ENCODE data around the gene CDK14.
"Not testable (repeated sequence)": the region's sequence is repeated elsewhere in the genome, so short reads cannot be mapped to it uniquely, and the experiment has no call there.

Gene CDK14

GRCh38 chr7:90766814-90767564 is 170.9 kb downstream of the CDK14 start:
- no peak for DNase-seq (ENCODE audit: low read depth, low spot score)
- no peak overlapping the region for H3K27ac ChIP-seq

GRCh38 chr7:90768301-90768700 is 172.2 kb downstream of the CDK14 start:
- H3K9me3 ChIP-seq (ENCODE audit: low read depth, low read length) = no peaks in the 10 kb centered on the region; the same call in 1 of the 2 replicates
- no peak overlapping the region for H3K27ac ChIP-seq
- TF ChIP-seq POLR2AphosphoS5 (IDR thresholded peaks at IDR 0.05; ENCODE audit: borderline replicate concordance, low read depth, low read length) (no peak), FOXP2 (optimal IDR thresholded peaks at IDR 0.05; ENCODE audit: control extremely low read depth, extremely low read length, insufficient read depth) (no peak), EZH2 (IDR thresholded peaks at IDR 0.05) (no peak)
- H3K4me3 ChIP-seq = no peak overlapping the region
- H3K9ac ChIP-seq (ENCODE audit: insufficient read length) = no peak overlapping the region
- peaks cover 26% of the 10 kb centered on the region for H3K36me3 ChIP-seq (ENCODE audit: insufficient read depth, low read length)
- no peak for DNase-seq (ENCODE audit: low read depth, low spot score)

More at GRCh38 chr7:90766814-90767564, 170.9 kb downstream of the CDK14 start:
- Histone ChIP-seq H3K9me3 (ENCODE audit: low read depth, low read length) (no peaks in the 10 kb centered on the region; the same call in 1 of the 2 replicates), H3K4me3 (no peak overlapping the region), H3K36me3 (ENCODE audit: insufficient read depth, low read length) (peaks cover 24% of the 10 kb centered on the region), H3K9ac (ENCODE audit: insufficient read length) (no peak overlapping the region)
- no peak for TF ChIP-seq POLR2AphosphoS5 (IDR thresholded peaks at IDR 0.05; ENCODE audit: borderline replicate concordance, low read depth, low read length)
- no peak for TF ChIP-seq FOXP2 (optimal IDR thresholded peaks at IDR 0.05; ENCODE audit: control extremely low read depth, extremely low read length, insufficient read depth)

GRCh38 chr7:90769036-90769435 is 172.9 kb downstream of the CDK14 start:
- H3K36me3 ChIP-seq (ENCODE audit: insufficient read depth, low read length) = peaks cover 26% of the 10 kb centered on the region
- H3K27ac ChIP-seq = no peak overlapping the region
- H3K9me3 ChIP-seq (ENCODE audit: low read depth, low read length) = no peaks in the 10 kb centered on the region; the same call in 1 of the 2 replicates
- no peak for DNase-seq (ENCODE audit: low read depth, low spot score)
- H3K4me3 ChIP-seq = no peak overlapping the region
- no peak overlapping the region for H3K9ac ChIP-seq (ENCODE audit: insufficient read length)
- no peak for TF ChIP-seq EZH2 (IDR thresholded peaks at IDR 0.05)
- TF ChIP-seq POLR2AphosphoS5 (IDR thresholded peaks at IDR 0.05; ENCODE audit: borderline replicate concordance, low read depth, low read length) = no peak
- TF ChIP-seq FOXP2 (optimal IDR thresholded peaks at IDR 0.05; ENCODE audit: control extremely low read depth, extremely low read length, insufficient read depth) = no peak

DNA sequence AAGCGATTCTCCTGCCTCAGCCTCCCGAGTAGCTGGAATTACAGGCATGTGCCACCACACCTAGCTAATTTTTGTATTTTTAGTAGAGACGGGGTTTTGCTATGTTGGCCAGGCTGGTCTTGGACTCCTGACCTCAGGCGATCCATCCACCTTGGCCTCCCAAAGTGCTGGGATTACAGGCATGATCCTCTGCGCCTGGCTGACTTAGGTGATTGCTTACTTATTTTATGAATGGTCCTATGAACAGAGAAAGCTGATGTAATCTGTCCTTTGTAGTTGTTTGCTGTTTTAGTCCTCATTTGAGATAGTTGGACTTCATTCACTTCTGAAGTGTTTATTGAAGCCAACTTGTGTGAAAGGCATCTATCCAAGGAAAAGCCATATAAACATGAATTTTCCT is 173.4 kb downstream of the CDK14 start:
- not testable (repeated sequence) for H3K4me3 ChIP-seq; H3K9ac ChIP-seq (ENCODE audit: insufficient read length); H3K27ac ChIP-seq; H3K9me3 ChIP-seq (ENCODE audit: low read depth, low read length); DNase-seq (ENCODE audit: low read depth, low spot score)
- peaks cover 26% of the 10 kb centered on the region for H3K36me3 ChIP-seq (ENCODE audit: insufficient read depth, low read length)

GRCh38 chr7:90771281-90771680 is 175.2 kb downstream of the CDK14 start:
- no peak overlapping the region for H3K9ac ChIP-seq (ENCODE audit: insufficient read length)
- TF ChIP-seq EZH2 (IDR thresholded peaks at IDR 0.05) = no peak
- no peak for TF ChIP-seq FOXP2 (optimal IDR thresholded peaks at IDR 0.05; ENCODE audit: control extremely low read depth, extremely low read length, insufficient read depth)
- TF ChIP-seq POLR2AphosphoS5 (IDR thresholded peaks at IDR 0.05; ENCODE audit: borderline replicate concordance, low read depth, low read length) = no peak
- no peaks in the 10 kb centered on the region; the same call in 1 of the 2 replicates for H3K9me3 ChIP-seq (ENCODE audit: low read depth, low read length)
- H3K36me3 ChIP-seq (ENCODE audit: insufficient read depth, low read length) = peaks cover 26% of the 10 kb centered on the region
- no peak overlapping the region for H3K4me3 ChIP-seq
- no peak overlapping the region for H3K27ac ChIP-seq
- no peak for DNase-seq (ENCODE audit: low read depth, low spot score)

DNA sequence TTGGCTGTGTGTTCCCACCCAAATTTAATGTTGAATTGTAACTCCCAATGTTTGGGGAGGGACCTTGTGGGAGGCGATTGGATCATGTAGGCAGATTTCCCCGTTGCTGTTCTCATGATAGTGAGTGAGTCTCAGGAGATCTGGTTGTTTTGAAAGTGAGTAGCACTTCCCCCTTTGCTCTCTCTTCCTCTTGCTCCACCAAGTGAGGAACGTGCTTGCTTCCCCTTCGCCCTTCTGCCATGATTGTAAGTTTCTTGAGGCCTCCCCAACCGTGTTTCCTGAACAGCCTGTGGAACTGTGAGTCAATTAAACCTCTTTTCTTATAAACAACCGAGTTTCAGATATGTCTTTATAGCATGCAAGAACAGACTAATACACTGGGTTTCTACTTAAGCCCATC is 176.3 kb downstream of the CDK14 start:
- Histone ChIP-seq H3K36me3 (ENCODE audit: insufficient read depth, low read length) (peaks cover 30% of the 10 kb centered on the region), H3K9me3 (ENCODE audit: low read depth, low read length) (no peaks in the 10 kb centered on the region; the same call in 1 of the 2 replicates), H3K4me3 (no peak overlapping the region), H3K9ac (ENCODE audit: insufficient read length) (no peak overlapping the region), H3K27ac (no peak overlapping the region)
- no peak for DNase-seq (ENCODE audit: low read depth, low spot score)
- TF ChIP-seq EZH2 (IDR thresholded peaks at IDR 0.05) = no peak
- no peak for TF ChIP-seq FOXP2 (optimal IDR thresholded peaks at IDR 0.05; ENCODE audit: control extremely low read depth, extremely low read length, insufficient read depth)
- TF ChIP-seq POLR2AphosphoS5 (IDR thresholded peaks at IDR 0.05; ENCODE audit: borderline replicate concordance, low read depth, low read length) = no peak

DNA sequence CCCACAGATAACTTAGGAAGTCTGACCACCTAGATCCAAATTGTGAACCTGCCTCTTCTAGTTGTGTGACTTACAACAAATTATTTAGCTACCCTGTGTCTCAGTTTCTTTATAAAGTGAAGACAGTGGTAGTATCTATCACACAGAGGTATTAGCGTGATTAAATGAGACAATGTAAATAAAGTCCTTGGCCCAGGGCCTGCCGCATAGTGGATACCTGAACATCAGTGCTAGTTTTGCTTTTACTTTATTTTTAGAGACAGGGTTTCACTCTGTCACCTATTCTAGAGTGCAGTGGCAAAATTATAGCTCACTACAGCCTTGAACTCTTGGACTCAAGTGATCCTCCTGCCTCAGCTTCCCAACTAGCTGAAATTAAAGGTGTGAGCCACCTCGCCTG is 177.1 kb downstream of the CDK14 start:
- H3K27ac ChIP-seq = no peak overlapping the region
- no peak overlapping the region for H3K9ac ChIP-seq (ENCODE audit: insufficient read length)
- peaks cover 30% of the 10 kb centered on the region for H3K36me3 ChIP-seq (ENCODE audit: insufficient read depth, low read length)
- DNase-seq (ENCODE audit: low read depth, low spot score) = no peak
- H3K4me3 ChIP-seq = no peak overlapping the region
- no peak for TF ChIP-seq EZH2 (IDR thresholded peaks at IDR 0.05)
- no peak for TF ChIP-seq FOXP2 (optimal IDR thresholded peaks at IDR 0.05; ENCODE audit: control extremely low read depth, extremely low read length, insufficient read depth)
- no peak for TF ChIP-seq POLR2AphosphoS5 (IDR thresholded peaks at IDR 0.05; ENCODE audit: borderline replicate concordance, low read depth, low read length)
- H3K9me3 ChIP-seq (ENCODE audit: low read depth, low read length) = no peaks in the 10 kb centered on the region; the same call in 1 of the 2 replicates

GRCh38 chr7:90774706-90775105 is 178.6 kb downstream of the CDK14 start:
- TF ChIP-seq EZH2 (IDR thresholded peaks at IDR 0.05) (no peak), FOXP2 (optimal IDR thresholded peaks at IDR 0.05; ENCODE audit: control extremely low read depth, extremely low read length, insufficient read depth) (no peak), POLR2AphosphoS5 (IDR thresholded peaks at IDR 0.05; ENCODE audit: borderline replicate concordance, low read depth, low read length) (no peak)
- Histone ChIP-seq H3K9ac (ENCODE audit: insufficient read length) (no peak overlapping the region), H3K9me3 (ENCODE audit: low read depth, low read length) (no peaks in the 10 kb centered on the region; the same call in 1 of the 2 replicates), H3K4me3 (no peak overlapping the region), H3K36me3 (ENCODE audit: insufficient read depth, low read length) (peaks cover 33% of the 10 kb centered on the region), H3K27ac (no peak overlapping the region)
- no peak for DNase-seq (ENCODE audit: low read depth, low spot score)

All from SK-N-MC (cell line).